Mammary epithelial cell (primary cell): ENCODE measurements around the gene ANKRD18A.

ENCODE experiments used
- CTCF ChIP-seq, 2 donors: IDR thresholded peaks in 1 of 2; conservative IDR thresholded peaks in 1 of 2; 2 replicates each; pipeline ENCODE4 v1.5.1; 2011 to 2012; ENCODE audit warnings: inconsistent platforms in 2 of 2, low read length in 2 of 2, mild to moderate bottlenecking in 2 of 2, control low read depth in 1 of 2, low read depth in 1 of 2; ENCODE audit not compliant: insufficient read depth in 1 of 2; ENCODE audit errors: extremely low read depth in 1 of 2
- EZH2 ChIP-seq: IDR thresholded peaks from 2 replicates; pipeline ENCODE4 v1.6.1; 2012; ENCODE audit warnings: low read length, inconsistent platforms, borderline replicate concordance

- TF ChIP-seq CTCF (conservative IDR thresholded peaks at IDR 0.05 in 1 of 2, IDR thresholded peaks at IDR 0.05 in 1 of 2; ENCODE audit: extremely low read depth in 1 of 2, insufficient read depth in 1 of 2, low read depth in 1 of 2, low read length in 2 of 2): no peak
- TF ChIP-seq EZH2: no peak
These were observed 91.1 kb downstream of the ANKRD18A start for GRCh38 chr9:38529317-38529716.
